Small intestine (tissue), 7 donors: ENCODE results near the gene CD226. TPM values are rescaled to one million over a fixed set of nuclear protein-coding genes. Genes with fewer than 3 reads are reported as not detected.
"Not testable (repeated sequence)": the region's sequence is repeated elsewhere in the genome, so short reads cannot be mapped to it uniquely, and the experiment has no call there.

Source experiments
- DNase-seq, 2 donors: peaks; one replicate each; pipeline versions ENCODE4 v3.0.0 to v3.0.0-alpha.2; 2013
- FAIRE-seq: peaks from 2 replicates; lab custom pipeline; 2012; peaks lifted over from hg19 to GRCh38; lab: Jason Lieb, UNC
- H3K27ac ChIP-seq, 3 donors: one replicate each; pipeline ENCODE4 v1.5.1; 2013; ENCODE audit warnings: low read length in 2 of 3, mild to moderate bottlenecking in 2 of 3, control low read depth in 1 of 3, inconsistent platforms in 1 of 3, low read depth in 1 of 3, moderate library complexity in 1 of 3
- H3K27me3 ChIP-seq, 3 donors: one replicate each; pipeline ENCODE4 v1.6.1; 2013; ENCODE audit warnings: low read length in 3 of 3, inconsistent platforms in 1 of 3; ENCODE audit not compliant: control insufficient read depth in 3 of 3, insufficient read depth in 3 of 3
- H3K36me3 ChIP-seq, 3 donors: one replicate each; pipeline ENCODE4 v1.6.1; 2013; ENCODE audit warnings: low read length in 3 of 3, inconsistent platforms in 1 of 3, low read depth in 1 of 3, mild to moderate bottlenecking in 1 of 3, moderate library complexity in 1 of 3; ENCODE audit not compliant: control insufficient read depth in 3 of 3, insufficient read depth in 2 of 3
- H3K4me1 ChIP-seq, 3 donors: one replicate each; pipeline ENCODE4 v1.6.1; 2013; ENCODE audit warnings: low read length in 2 of 3, inconsistent platforms in 1 of 3, low read depth in 1 of 3, mild to moderate bottlenecking in 1 of 3, moderate library complexity in 1 of 3; ENCODE audit not compliant: control insufficient read depth in 3 of 3, insufficient read depth in 2 of 3
- H3K4me3 ChIP-seq, 3 donors: one replicate each; pipeline ENCODE4 v1.5.1; 2013; ENCODE audit warnings: low read length in 3 of 3, control low read depth in 1 of 3, inconsistent platforms in 1 of 3, low read depth in 1 of 3, mild to moderate bottlenecking in 1 of 3, moderate library complexity in 1 of 3
- H3K9me3 ChIP-seq, 2 donors: one replicate each; pipeline ENCODE4 v1.6.1; 2013; ENCODE audit warnings: low read depth in 1 of 2, low read length in 1 of 2; ENCODE audit not compliant: control insufficient read depth in 2 of 2, insufficient read depth in 1 of 2
- WGBS, 3 donors: extraction: QIAGEN DNeasy Blood & Tissue Kit; methylation state at CpG; one replicate each; pipeline ENCODE4 v1.1.7; 2013; 5-methylcytosine and 5-hydroxymethylcytosine counted together
- polyA plus RNA-seq, 4 donors: library from polyadenylated mRNA; stranded (reverse) in 3 of 4; unstranded in 1 of 4; fragments of 200-250 nt in 3 of 4; fragments of 120-200 nt in 1 of 4; gene quantifications; one replicate each; pipeline versions ENCODE4 v1.2.1 to v1.2.3, GENCODE V29; 2013
- donor health status: healthy with polysubstance abuse.
- donor health status: control.
- donor health status: control.
- donor health status: Bipolar disorder and iron deficiency.
- donor health status: healthy.

CD226 gene
- polyA plus RNA-seq, 4 donors = 0.22 to 1.6 (median 0.74) TPM

DNA sequence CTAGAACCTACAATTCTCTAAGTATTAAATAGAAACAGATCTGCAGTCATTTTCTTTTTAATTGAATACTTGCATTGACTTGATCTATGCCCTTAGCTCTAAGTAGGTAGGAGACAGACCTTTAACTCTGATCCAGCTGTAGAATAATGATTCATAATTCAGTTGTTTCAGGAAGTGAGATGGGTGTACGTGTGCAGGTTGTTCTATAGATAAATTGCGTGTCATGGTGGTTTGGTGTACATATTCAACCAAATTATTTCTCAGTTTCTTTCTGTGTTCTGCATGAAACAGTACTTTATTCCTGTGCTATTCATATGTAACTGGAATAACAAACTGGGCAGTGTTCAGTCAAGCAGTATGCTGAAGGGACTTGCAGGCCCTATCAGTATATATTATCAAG is 34.3 kb upstream of the CD226 start:
- FAIRE-seq (no peak), DNase-seq (no peak)
- Histone ChIP-seq H3K27ac (no peak overlapping the region), H3K9me3 (peaks cover 0 to 12% of the 10 kb centered on the region in 2 donors), H3K4me1 (no peaks in the 10 kb centered on the region), H3K27me3 (no peaks in the 10 kb centered on the region), H3K36me3 (peaks cover 0 to 8% (median 0%) of the 10 kb centered on the region in 3 donors), H3K4me3 (no peak overlapping the region)
- 62 to 75% (median 75%) methylated on average over 2 of the region's 2 CpGs for WGBS, 3 donors

- Histone ChIP-seq H3K27ac (no peak overlapping the region), H3K9me3 (peaks cover 0 to 14% of the 10 kb centered on the region in 2 donors), H3K27me3 (no peaks in the 10 kb centered on the region), H3K36me3 (peaks cover 0 to 8% (median 0%) of the 10 kb centered on the region in 3 donors), H3K4me1 (no peaks in the 10 kb centered on the region), H3K4me3 (no peak overlapping the region)
- DNase-seq = no peak
- WGBS, 3 donors = 71 to 79% (median 73%) methylated on average over 3 of the region's 3 CpGs
- no peak for FAIRE-seq
These were observed 33.5 kb upstream of the CD226 start for GRCh38 chr18:69980982-69981804.

- WGBS, 3 donors = 64 to 84% (median 65%) methylated on average over 4 of the region's 4 CpGs
- H3K27me3 ChIP-seq = no peaks in the 10 kb centered on the region
- no peak for FAIRE-seq
These were observed 32.8 kb upstream of the CD226 start for GRCh38 chr18:69980509-69980908.

GRCh38 chr18:69978732-69979715 is 31.4 kb upstream of the CD226 start:
- Histone ChIP-seq H3K4me1 (no peaks in the 10 kb centered on the region), H3K27me3 (no peaks in the 10 kb centered on the region), H3K9me3 (peaks cover 0 to 22% of the 10 kb centered on the region in 2 donors), H3K27ac (no peak overlapping the region), H3K4me3 (no peak overlapping the region), H3K36me3 (peaks cover 0 to 3% (median 0%) of the 10 kb centered on the region in 3 donors)
- FAIRE-seq (no peak), DNase-seq (no peak)
- 83 to 88% (median 86%) methylated on average over 13 of the region's 13 CpGs for WGBS, 3 donors

More at GRCh38 chr18:69980509-69980908, 32.8 kb upstream of the CD226 start:
- no peaks in the 10 kb centered on the region for H3K4me1 ChIP-seq
- H3K9me3 ChIP-seq = peaks cover 0 to 18% of the 10 kb centered on the region in 2 donors
- H3K36me3 ChIP-seq = peaks cover 0 to 5% (median 0%) of the 10 kb centered on the region in 3 donors
- no peak overlapping the region for H3K4me3 ChIP-seq
- no peak overlapping the region for H3K27ac ChIP-seq
- no peak for DNase-seq

- H3K4me1 ChIP-seq, H3K4me3 ChIP-seq, H3K27me3 ChIP-seq, DNase-seq, H3K27ac ChIP-seq, H3K36me3 ChIP-seq, FAIRE-seq: not testable (repeated sequence)
- H3K9me3 ChIP-seq = peaks cover 0 to 26% of the 10 kb centered on the region in 2 donors
- 68 to 88% (median 77%) methylated on average over 4 of the region's 4 CpGs for WGBS, 3 donors
These were observed 27.6 kb upstream of the CD226 start for GRCh38 chr18:69975294-69975693.

DNA sequence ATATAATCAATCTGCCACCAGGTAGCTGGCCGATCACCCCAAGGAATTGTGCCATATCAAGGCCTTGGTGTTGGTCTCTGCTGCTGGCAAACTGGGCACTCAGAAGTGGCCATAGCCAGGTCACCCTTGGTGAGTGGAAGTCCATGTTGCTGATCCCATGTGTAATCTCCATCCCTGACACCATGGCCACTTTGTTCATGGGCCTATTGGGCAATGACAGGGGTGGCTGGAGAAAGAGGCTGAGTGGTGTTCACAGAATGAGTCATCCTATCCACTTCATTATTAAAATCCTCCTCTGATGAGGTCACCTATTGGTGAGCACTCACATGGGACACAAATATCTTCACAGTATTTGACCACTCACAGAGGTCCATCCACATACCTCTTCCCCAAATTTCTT is 26.7 kb upstream of the CD226 start:
- DNase-seq (no peak), FAIRE-seq (no peak)
- H3K27me3 ChIP-seq = no peaks in the 10 kb centered on the region
- H3K36me3 ChIP-seq = no peaks in the 10 kb centered on the region
- 94 to 100% (median 95%) methylated on average over 1 of the region's 1 CpG for WGBS, 3 donors
- no peaks in the 10 kb centered on the region for H3K4me1 ChIP-seq
- peaks cover 0 to 26% of the 10 kb centered on the region in 2 donors for H3K9me3 ChIP-seq
- H3K27ac ChIP-seq = no peak overlapping the region
- H3K4me3 ChIP-seq = no peak overlapping the region

- no peak for FAIRE-seq
- WGBS, 3 donors = 26 to 61% (median 43%) methylated on average over 2 of the region's 2 CpGs
- H3K4me1 ChIP-seq = no peaks in the 10 kb centered on the region
- no peak overlapping the region for H3K27ac ChIP-seq
- H3K4me3 ChIP-seq = no peak overlapping the region
- H3K36me3 ChIP-seq = no peaks in the 10 kb centered on the region
- no peaks in the 10 kb centered on the region for H3K27me3 ChIP-seq
- H3K9me3 ChIP-seq = peaks cover 0 to 4% of the 10 kb centered on the region in 2 donors
- DNase-seq = no peak
These were observed 21.8 kb upstream of the CD226 start for GRCh38 chr18:69969491-69969890.

DNA sequence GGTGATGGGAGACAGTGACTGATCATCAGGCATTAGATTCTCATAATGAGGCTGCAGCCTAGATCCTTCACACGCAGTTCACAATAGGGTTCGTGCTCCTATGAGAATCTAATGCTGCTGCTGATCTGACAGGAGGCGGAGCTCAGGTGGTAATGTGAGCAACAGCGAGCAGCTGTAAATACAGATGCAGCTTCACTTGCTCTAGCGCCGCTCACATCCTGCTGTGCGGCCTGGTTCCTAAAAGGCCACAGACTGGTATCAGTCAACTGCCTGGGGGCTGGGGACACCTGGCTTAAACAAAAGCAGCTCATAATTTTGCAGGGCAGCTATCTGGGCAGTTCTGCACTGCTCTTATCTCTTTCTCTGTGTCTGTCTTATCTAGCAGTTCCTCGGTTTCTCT is 20.4 kb upstream of the CD226 start:
- WGBS, 3 donors = 74 to 90% (median 79%) methylated on average over 8 of the region's 8 CpGs
- no peak for FAIRE-seq
- H3K27me3 ChIP-seq = no peaks in the 10 kb centered on the region
- H3K4me1 ChIP-seq = no peaks in the 10 kb centered on the region
- peaks cover 0 to 4% of the 10 kb centered on the region in 2 donors for H3K9me3 ChIP-seq
- H3K27ac ChIP-seq = no peak overlapping the region
- H3K36me3 ChIP-seq = no peaks in the 10 kb centered on the region
- DNase-seq = peak in 1 of 2 donors; percentile 12
- H3K4me3 ChIP-seq = no peak overlapping the region
